ENCODE measurements around the gene MBNL1.
"Not testable (repeated sequence)": the region's sequence is repeated elsewhere in the genome, so short reads cannot be mapped to it uniquely, and the experiment has no call there.

MBNL1 gene

DNA sequence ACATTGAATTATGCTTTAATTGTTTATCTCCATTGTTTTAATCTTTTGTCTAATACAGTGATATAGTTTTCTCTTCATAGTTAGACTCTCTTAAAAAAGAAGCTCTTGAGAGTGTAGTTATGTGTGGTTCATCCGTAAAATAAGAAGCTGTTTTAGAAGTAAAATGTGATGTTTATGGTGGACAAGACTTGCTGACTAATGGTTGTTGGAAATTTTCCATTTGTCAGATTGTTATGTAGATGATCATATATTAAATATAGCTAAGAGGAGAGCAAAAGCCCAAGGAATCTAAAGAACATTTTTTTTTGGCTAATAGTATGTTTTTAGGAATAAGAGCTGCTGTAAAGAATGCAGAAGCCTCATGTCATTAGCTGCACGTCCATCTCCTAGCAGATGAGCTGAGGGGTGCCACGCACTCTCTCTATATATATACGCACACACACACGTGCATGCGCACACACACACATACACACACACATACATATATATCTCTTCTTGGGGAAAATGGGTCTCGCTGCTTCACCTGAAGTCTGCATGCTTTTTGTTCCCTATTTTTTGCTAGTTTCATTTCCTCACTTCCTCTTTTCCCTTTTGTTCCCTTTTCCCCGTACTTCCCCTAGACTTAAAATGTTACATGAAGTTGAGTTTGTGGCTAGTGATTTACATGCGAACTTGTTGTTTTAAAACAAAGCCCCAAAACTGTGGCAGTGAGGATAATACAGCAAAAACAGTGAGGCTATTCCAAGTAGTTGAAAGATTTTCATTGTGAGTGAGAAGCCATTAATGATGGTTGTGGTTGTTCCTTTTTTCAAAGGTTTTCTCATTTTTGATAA lies 107.8 kb downstream of the MBNL1 start:
- no peak for DNase-seq (ENCODE audit: low spot score)

DNA sequence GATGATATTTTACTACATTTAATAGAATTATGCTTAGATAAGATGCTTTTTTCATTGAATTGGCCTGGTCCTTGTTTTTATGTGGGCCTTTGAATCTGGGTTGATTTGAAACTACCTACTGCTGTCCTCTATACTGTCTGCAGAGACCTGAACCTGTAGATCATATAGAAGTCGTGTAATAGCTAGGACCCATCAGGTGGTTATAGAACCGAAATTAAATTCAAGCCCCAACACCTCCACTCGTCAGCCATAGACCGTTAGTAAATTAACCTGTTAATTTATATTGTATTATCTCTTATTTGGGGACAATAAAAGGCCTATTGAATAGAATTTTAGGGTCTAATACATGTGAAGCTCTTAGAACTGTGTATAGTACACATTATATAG lies 108.4 kb downstream of the MBNL1 start:
- DNase-seq (ENCODE audit: low spot score), result no peak

DNA sequence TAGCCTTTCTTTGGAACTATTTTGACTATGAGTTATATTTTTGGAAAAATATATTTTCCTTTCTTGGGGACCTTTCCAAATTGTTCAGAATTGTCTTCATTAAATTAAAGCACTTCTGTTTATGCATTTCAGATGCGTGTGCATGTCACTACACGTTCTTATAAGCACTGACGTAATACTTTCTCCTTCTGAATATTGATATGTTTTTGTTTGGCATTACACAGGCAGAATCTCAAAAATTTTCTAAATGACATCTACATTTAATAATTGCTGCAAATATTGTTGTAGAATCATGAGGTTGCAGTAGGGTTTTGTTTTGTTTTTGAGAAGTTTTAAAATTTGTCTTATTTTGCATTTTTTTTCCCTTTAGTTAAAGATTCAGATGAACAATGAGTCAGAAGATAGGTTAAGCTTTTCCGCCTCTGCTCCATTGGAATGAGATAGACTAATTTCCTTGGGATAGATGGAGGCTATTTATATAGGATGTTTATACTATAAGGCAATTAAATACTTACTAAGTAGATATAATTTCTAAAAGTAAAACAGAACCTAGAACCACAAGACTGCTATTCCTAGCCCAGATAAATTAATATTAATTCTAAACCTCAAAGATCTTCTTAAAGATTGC lies 110.8 kb downstream of the MBNL1 start:
- DNase-seq (ENCODE audit: low spot score), result no peak

DNA sequence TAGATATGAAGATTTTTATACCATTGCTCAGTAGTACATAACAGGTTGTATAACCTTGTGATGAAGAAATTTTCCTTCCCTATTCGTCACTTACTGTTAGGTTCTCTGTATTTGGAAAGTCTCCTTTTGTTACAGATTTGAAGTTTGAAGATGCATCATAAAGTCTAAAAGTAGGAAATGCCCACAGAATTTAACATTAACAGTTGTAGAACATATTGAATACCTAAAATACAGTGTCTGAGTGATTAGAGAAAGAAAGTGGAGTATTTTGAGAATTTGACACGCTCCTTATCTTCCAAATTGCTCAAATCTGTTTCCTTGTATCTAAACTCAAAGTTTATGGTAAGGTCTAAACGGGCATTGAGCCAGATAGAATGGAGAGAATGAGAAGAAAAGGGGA lies 111.3 kb downstream of the MBNL1 start:
- no peak for DNase-seq (ENCODE audit: low spot score)

DNA sequence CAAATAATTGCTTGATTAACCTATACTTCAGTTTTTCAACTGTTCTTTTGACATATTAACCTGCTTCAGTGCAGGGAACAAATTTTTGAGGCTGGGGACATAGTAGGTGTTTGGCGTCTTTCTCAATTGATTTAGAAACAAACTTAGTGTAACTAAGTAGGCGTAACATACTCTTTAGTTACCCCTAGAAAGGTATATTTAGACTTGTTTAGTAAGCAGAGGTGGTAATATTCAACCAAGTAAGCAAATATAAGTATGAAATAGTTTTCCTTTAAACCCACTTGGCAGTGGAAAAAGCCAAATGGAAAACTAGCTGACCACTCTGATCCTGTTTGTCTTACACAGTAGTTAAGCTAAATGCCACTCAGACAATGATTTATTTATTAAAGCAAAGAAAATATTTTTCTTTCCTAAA lies 113.2 kb downstream of the MBNL1 start:
- DNase-seq (ENCODE audit: low spot score), result no peak

DNA sequence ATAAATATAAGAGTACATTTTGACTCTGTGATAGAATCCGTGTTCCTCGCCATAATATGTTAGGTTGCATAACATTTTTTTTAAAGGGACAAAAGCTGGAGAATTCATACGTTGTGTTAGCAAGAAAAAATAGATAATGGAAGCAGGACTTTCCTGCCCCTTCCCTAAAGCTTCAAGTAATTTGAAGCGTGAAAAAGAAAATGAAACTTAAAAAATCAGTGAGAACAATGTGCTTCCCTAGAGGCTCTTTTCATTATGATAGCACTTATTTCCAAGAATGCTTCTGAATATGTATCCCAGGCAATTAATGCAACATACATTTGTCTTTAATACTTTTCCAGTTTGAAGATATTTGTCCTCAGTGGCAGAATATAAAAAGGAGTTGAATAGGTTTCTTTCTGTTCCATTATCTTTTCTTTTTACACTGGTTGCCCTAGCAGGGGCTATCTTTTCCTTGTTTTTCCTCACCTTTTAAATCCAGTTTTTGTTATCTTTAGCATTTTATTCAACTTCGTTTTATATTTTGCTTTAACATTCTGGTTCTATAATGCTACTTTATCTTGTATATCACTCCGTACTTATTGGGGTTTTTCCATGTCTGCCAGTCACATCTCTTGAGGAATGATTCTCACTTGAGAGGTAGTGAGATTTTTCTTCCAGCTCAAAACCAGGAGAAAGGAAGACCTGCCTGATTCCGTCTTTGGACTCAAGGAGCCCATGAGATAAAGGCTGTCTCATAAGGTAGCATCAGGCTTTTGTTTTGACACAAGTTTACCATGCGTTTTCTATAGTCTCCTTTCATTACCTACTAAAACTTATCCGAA lies 113.8 kb downstream of the MBNL1 start:
- no peak for DNase-seq (ENCODE audit: low spot score)

DNA sequence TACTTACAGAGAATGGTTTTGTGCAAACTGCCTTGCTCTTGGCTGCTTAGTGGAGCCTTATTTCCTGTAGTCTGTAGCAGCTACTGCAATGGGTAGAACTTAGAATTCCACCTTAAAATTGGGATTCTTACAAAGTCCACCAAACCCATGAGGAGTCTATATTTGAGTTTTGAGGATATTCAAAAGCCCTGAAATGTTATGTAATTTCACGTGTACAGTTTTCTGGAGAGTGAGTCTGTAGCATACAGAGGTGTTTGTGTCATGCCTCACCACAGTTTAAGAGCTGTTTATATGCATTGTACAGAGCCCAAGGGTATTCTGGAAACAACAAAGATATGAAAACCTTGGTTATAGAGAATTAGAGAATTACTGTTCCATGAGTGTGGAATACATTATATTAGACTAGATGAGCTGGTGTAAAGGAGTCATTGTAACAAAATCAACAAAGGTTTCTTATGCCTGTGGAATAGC lies 114.4 kb downstream of the MBNL1 start:
- DNase-seq (ENCODE audit: low spot score), result no peak

DNA sequence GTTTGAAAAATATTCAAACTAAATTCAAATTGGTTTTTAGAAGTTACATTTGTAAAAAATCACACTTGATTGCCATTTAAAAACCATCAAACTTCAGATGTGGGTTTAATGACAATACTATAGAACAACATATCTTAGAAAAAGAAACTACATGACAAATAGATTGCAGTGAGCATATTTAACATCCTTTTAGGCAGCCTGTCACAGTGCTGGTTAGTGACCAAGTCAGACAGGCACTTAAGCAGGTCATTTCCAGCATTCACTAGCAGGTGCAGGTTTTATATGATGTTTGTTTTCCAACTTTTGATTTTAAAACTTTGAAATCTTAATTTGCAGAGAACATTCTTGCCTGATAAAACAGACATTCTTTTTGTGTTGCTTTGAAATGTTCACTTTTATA lies 115.7 kb downstream of the MBNL1 start:
- DNase-seq (ENCODE audit: low spot score), result no peak

DNA sequence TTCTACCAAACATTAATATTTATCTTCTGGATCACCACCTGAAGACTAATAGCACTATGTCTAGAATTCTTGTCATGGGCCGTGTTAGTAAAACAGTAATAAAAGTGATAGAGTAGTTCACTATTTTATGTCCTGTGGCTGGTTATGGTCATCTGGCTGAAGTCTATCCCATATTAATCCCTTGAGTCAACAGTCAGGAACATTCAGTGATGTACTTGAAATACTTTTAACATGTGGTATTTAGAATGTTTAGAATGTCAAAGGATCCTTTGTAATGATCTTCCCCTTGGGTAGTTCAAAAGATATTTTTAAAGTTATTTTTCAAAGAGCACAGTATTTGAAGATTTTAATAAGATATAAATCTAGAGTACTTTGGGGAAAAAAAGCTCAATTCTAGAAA lies 117.0 kb downstream of the MBNL1 start:
- no peak for DNase-seq (ENCODE audit: low spot score)

DNA sequence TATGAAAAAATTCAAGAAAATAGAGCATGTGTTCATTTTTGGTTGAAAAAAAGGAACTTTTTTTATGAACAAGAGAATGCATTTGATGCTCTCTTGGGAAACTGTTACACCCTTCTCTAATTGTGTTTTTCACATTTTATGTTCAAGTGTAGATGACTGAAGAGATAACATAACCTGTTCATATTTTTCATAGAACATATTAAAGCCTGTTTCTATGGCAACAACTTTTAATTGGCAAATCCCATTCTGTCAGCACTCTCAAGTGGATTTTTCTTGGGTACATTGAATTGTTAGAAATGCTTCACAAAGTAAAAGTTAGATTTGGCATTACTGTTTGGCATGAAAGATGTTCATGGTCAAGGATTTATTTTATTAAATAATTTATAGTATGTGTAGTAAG lies 117.5 kb downstream of the MBNL1 start:
- no peak for DNase-seq (ENCODE audit: low spot score)

DNA sequence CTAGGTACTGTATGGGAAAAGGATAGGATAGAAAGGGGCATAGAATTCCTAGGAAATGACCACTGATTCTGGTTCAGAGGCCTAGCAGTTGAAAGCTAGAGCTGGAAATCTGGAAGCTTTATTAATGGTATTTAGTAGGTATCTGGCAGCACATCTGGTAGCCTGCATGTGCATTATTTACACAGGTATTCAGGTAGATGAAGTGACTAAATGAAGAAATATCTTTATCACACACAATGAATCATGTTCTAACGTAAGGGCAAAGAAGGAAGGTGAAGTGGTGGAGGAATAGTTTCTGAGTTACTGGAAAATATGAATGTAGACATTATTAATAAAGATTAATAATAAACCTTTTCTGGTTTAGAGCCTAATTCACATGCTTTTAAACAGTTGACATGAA lies 119.9 kb downstream of the MBNL1 start:
- no peak for DNase-seq (ENCODE audit: low spot score)

DNA sequence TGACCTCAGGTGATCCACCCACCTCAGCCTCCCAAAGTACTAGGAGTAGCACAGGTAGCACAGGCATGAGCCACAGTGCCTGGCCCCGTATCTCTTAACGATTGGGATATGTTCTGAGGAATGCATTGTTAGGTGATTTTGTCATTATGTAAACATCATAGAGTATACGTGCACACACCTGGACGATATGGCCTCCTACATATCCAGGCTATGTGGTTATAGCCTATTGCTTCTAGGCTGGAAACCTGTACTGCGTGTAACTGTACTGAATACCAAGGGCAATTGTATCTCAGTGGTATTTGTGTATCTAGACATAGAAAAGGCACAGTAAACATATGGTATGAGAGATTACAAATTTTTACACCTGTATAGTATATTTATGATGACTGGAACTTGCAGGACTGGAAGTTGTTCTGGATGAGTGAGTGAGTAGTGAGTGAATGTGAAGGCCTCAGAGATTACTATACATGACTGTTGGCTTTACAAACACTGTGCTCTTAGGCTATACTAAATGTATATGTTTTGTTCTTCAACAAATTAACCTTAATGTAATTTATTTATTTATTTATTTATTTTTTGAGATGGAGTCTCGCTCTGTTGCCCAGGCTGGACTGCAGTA lies 120.7 kb downstream of the MBNL1 start:
- DNase-seq (ENCODE audit: low spot score), result no peak

DNA sequence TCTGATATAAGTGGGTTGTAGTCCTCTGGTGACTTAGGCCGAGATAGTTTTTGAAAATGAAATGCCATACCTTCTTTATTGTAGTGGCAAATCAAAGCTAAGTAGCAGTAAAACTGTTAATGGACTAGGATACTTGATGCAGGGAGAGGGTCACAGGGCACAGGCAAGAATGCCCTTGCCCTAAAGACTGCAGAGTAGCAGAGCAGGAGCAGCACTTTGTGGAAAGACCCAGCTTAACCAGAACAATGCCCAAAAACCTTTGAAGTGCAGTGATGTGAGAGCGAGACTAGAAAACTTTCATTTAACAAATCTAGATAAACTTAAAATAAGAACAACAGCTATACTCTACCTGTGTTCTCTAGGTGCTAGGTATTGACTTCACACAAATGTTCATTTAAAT lies 121.9 kb downstream of the MBNL1 start:
- DNase-seq (ENCODE audit: low spot score), result no peak

DNA sequence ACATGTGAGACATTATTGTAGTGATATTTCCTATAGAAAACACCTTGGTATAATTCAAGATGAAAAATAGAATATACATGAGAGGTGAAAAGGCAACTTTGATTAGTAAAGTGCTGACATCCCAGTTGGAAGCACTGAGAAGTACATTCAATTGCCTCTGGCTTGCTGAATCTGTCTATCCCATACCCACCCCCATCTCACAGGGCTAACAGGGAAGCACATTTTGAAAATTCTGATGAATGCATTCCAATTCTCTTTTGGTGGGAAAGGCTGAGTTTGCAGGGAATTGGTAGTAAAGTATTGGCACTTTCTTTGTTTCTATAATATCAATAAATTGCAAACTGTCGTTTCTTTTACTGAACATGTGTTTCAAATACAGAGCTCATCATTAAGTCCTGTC lies 122.9 kb downstream of the MBNL1 start:
- DNase-seq (ENCODE audit: low spot score), result no peak

DNA sequence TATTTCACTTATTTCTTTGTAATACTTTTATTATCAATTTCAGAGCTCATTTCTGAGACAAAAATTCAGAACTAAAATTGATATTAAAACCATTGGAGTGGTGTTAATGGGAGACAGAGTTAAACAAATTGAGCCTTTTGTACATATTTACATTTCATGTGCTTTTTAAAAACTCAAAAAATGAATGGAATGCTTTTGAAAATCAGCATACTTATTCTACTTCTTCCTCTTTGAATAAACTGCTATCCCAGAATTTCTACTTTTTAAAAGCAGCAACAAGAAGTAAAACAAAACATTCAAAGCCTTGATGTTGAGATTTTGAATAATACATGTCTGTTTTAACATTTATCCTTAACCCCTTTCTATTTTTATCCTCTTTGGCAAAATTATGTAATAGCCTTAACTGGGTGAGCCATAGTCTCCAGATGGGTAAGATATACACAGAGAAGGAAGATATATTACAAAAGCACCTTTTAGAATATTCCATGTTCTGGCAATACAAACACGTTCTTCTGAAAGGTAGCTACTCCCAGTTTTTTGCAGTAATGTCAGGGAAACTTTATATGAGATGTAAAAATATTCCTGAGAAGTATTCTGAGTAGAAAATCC lies 123.6 kb downstream of the MBNL1 start:
- DNase-seq (ENCODE audit: low spot score), result no peak

DNA sequence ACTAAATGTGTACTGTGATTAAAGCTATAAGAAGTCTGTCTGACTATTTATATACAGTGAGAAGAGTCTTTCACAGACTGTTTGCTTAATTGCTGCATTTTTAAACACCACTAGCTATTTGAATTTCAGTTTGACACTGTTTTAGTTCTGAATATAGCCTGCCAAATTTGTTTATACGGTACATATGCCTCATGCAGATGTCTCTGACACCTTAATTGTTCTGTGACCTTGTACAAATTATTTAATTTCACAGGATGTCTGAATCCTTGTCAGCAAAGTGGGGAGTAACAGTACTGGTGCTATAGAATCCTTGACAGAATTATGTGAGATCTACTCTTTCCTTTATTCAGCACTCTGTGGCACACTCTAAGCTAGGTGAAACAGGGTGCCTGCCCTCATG lies 125.5 kb downstream of the MBNL1 start:
- DNase-seq (ENCODE audit: low spot score), result no peak

DNA sequence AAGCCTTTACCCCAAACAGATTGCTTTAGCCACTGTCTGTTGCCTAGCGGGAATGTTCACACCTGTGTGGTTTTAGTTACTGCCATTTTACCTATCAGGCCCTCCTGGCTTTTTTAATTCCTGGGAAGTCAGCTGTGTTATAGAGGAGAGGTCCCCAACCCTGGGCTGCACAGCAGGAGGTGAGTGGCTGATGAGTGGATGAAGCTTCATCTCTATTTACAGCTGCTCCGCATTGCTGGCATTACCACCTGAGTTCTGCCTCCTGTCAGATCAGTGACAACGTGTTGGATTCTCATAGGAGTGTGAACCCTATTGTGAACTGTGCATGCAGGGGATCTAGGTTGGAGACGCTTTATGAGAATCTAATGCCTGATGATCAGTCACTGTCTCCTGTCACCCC lies 127.0 kb downstream of the MBNL1 start:
- DNase-seq (ENCODE audit: low spot score), result no peak

DNA sequence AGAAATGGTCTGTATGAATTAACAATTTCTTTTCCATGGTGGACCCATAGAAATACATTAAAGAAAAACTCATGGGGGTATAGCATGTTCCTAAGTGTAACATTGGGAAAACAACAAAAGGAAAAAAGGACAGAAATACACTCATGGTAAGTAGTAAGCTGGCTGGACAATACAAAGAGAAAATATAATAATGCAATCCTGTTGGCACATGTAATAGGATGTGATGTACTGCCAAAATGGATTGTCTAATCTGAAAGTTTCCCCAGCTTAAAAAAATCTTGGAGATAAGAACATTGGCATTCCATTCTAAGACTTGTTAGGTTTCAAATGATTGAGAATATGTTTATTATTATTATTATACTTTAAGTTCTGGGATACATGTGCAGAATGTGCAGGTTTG lies 128.1 kb downstream of the MBNL1 start:
- no peak for DNase-seq (ENCODE audit: low spot score)

DNA sequence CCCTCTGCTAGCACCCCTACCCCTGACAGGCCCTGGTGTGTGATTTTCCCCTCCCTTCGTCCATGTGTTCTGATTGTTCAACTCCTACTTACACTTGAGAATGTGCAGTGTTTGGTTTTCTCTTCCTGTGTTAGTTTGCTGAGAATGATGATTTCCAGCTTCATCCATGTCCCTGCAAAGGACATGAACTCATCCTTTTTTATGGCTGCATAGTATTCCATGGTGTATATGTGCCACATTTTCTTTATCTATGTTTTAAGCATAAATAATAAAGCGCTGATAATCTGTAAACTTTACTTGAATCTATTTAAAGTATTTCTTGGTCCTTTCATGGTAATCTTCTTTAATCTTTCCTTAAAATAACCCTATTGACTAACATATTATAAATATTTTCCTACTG lies 128.6 kb downstream of the MBNL1 start:
- DNase-seq (ENCODE audit: low spot score), result not testable (repeated sequence)

DNA sequence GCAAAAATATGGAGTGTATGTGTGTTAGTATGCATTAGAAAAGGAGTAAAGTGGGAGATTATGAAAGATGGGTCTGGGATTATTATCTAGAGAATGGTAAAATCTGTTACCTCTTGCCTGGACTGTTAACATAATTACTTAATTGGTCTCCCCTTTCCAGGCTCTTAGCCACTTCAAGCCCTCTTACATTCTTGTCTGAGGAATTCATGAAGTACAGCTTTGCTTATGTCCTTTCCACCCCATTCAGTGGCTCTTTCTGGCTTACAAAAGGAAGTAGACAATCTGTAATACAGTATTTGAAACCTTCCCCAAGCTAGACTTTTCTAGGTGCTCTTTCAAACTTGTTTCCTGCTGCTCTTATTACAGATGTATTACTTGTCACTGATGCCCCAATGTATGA lies 129.8 kb downstream of the MBNL1 start:
- DNase-seq (ENCODE audit: low spot score), result no peak

DNA sequence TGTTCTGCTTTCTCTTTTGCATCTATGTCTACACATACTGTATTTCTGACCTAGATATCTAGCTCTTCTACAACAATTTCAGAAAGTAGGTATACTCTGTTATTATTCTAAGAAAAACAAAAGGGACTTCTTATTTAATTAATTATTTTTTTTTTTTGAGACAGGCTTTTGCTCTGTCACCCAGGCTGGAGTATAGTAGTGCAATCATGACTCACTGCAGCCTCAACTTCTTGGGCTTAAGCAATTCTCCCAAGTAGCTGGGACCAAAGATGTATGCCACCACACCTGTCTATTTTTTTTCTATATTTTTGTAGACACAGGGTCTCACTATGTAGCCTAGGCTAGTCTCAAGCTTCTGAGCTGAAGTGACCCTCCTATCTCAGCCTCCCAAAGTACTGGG lies 130.6 kb downstream of the MBNL1 start:
- no peak for DNase-seq (ENCODE audit: low spot score)

DNA sequence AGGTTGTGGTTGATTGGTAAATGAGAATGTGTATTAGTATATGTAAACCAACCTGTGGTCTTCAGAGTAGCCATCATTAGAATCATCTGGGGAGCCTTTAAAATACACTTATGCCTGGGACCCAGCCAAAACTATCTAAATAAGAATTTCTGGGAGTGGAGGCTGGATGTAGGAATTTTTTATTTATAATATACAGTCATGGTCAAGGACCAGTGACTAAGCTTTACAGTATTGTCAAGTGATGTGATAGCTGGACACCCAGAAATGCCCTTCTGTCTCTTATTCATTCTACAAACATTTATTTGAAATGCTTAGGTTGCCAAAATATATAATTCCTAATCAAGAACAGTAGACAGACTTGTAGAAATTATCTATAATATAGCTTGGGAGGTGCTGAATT lies 132.2 kb downstream of the MBNL1 start:
- DNase-seq (ENCODE audit: low spot score), result no peak
